Mammary epithelial cell (primary cell): ENCODE data around the gene WIZ.
A peak's percentile ranks its signal among the peaks of the same experiment; 100 is the strongest.

ENCODE experiments used
- EZH2 ChIP-seq: IDR thresholded peaks from 2 replicates; pipeline ENCODE4 v1.6.1; 2012; ENCODE audit warnings: low read length, inconsistent platforms, borderline replicate concordance
- TF ChIP-seq, protein P1 (sequence below), 2 donors: IDR thresholded peaks in 1 of 2; conservative IDR thresholded peaks in 1 of 2; 2 replicates each; pipeline ENCODE4 v1.5.1; 2011 to 2012; ENCODE audit warnings: inconsistent platforms in 2 of 2, low read length in 2 of 2, mild to moderate bottlenecking in 2 of 2, control low read depth in 1 of 2, low read depth in 1 of 2; ENCODE audit not compliant: insufficient read depth in 1 of 2; ENCODE audit errors: extremely low read depth in 1 of 2

DNA sequence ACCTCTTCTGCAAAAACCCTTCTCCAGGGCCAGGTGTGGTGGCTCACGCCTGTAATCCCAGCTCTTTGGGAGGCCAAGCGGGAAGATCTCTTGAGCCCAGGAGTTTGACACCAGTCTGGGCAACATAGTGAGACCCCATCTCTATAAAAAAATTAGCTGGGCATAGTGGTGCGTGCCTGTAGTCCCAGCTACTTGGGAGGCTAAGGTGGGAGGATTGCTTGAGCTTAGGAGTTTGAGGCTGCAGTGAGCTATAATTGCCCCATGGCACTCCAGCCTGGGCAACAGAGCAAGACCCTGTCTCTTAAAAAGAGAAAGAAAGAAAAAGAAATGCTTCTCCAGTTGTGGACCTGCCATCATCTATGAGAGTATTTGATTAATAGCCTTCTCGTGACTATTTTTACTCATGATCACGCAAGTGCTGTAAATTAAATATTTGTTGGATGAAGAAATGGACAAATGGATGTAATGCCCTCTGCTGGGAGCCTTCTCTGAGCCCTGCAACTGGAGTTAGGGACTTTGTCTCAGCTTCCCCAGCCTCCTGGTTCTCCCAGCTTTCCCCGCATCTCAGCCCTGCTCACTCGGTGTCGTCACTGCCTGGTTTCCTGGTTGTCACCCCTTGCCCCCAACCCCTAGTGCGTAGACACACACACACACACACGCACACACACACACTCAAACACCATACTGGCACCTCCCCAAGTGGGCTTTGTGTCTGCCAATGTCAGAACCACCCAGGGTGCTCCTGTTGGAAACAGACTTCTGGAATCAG, 12.2 kb downstream of the WIZ start:
- TF ChIP-seq, protein P1, sequence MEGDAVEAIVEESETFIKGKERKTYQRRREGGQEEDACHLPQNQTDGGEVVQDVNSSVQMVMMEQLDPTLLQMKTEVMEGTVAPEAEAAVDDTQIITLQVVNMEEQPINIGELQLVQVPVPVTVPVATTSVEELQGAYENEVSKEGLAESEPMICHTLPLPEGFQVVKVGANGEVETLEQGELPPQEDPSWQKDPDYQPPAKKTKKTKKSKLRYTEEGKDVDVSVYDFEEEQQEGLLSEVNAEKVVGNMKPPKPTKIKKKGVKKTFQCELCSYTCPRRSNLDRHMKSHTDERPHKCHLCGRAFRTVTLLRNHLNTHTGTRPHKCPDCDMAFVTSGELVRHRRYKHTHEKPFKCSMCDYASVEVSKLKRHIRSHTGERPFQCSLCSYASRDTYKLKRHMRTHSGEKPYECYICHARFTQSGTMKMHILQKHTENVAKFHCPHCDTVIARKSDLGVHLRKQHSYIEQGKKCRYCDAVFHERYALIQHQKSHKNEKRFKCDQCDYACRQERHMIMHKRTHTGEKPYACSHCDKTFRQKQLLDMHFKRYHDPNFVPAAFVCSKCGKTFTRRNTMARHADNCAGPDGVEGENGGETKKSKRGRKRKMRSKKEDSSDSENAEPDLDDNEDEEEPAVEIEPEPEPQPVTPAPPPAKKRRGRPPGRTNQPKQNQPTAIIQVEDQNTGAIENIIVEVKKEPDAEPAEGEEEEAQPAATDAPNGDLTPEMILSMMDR (conservative IDR thresholded peaks at IDR 0.05 in 1 of 2, IDR thresholded peaks at IDR 0.05 in 1 of 2; ENCODE audit: extremely low read depth in 1 of 2, insufficient read depth in 1 of 2, low read depth in 1 of 2, low read length in 2 of 2) = peak in 1 of 2 donors; percentile 13
- TF ChIP-seq EZH2 = no peak
